Neuronal stem cell (in vitro differentiated cells): Measurements from ENCODE around the gene AGPAT2.

Experiments
- DNase-seq: peaks from one replicate; pipeline ENCODE4 v3.0.0-alpha.2; 2013; ENCODE audit warnings: low spot score
- H2AFZ ChIP-seq: one replicate; pipeline ENCODE4 v1.6.1; 2013; ENCODE audit warnings: mild to moderate bottlenecking, low read length, inconsistent platforms
- H2AK5ac ChIP-seq: 2 replicates; pipeline ENCODE4 v1.6.1; 2013; ENCODE audit warnings: low read depth, mild to moderate bottlenecking, inconsistent platforms, low read length, moderate library complexity, mixed read lengths
- H2BK120ac ChIP-seq: 2 replicates; pipeline ENCODE4 v1.6.1; 2013; ENCODE audit warnings: low read depth, mild to moderate bottlenecking, inconsistent platforms, low read length, moderate library complexity, mixed read lengths
- H2BK12ac ChIP-seq: one replicate; pipeline ENCODE4 v1.6.1; 2013; ENCODE audit warnings: low read length, inconsistent platforms
- H2BK15ac ChIP-seq: 2 replicates; pipeline ENCODE4 v1.6.1; 2013; ENCODE audit warnings: mild to moderate bottlenecking, low read length, inconsistent platforms, mixed read lengths
- H2BK5ac ChIP-seq: one replicate; pipeline ENCODE4 v1.6.1; 2013; ENCODE audit warnings: inconsistent platforms, mild to moderate bottlenecking, low read length, moderate library complexity
- H3K14ac ChIP-seq: one replicate; pipeline ENCODE4 v1.6.1; 2013; ENCODE audit warnings: low read length, inconsistent platforms
- H3K18ac ChIP-seq: 2 replicates; pipeline ENCODE4 v1.6.1; 2013; ENCODE audit warnings: low read length, inconsistent platforms
- H3K23ac ChIP-seq: 2 replicates; pipeline ENCODE4 v1.6.1; 2013; ENCODE audit warnings: low read depth, mild to moderate bottlenecking, mixed read lengths, low read length, inconsistent platforms; ENCODE audit not compliant: poor library complexity
- H3K27ac ChIP-seq: replicated peaks from 3 replicates; pipeline ENCODE4 v1.5.1; 2013; ENCODE audit warnings: low read length, inconsistent platforms
- H3K27me3 ChIP-seq, 3 experiments: 2 replicates each; pipeline ENCODE4 v1.6.1; 2013; ENCODE audit warnings: low read length in 3 of 3, mild to moderate bottlenecking in 2 of 3, inconsistent platforms in 1 of 3, low read depth in 1 of 3, mixed read lengths in 1 of 3, moderate library complexity in 1 of 3; ENCODE audit not compliant: control insufficient read depth in 3 of 3, insufficient read depth in 3 of 3
- H3K36me3 ChIP-seq, 2 donors: replicated peaks in 1 of 2; 2 replicates each; pipeline ENCODE4 v1.6.1; 2013; ENCODE audit warnings: low read length in 2 of 2; ENCODE audit not compliant: control insufficient read depth in 2 of 2, insufficient read depth in 2 of 2
- H3K4ac ChIP-seq: 2 replicates; pipeline ENCODE4 v1.6.1; 2013; ENCODE audit warnings: inconsistent platforms, mild to moderate bottlenecking, low read length, moderate library complexity
- H3K4me1 ChIP-seq, 2 donors: 1 replicate in 1 of 2; 2 replicates in 1 of 2; pipeline ENCODE4 v1.6.1; 2013; ENCODE audit warnings: low read length in 2 of 2, low read depth in 1 of 2; ENCODE audit not compliant: control insufficient read depth in 2 of 2, insufficient read depth in 1 of 2
- H3K4me2 ChIP-seq: one replicate; pipeline ENCODE4 v1.6.1; 2013; ENCODE audit warnings: mild to moderate bottlenecking, low read length, inconsistent platforms; ENCODE audit not compliant: insufficient read depth, poor library complexity, severe bottlenecking
- H3K4me3 ChIP-seq, 2 donors: 2 replicates each; pipeline ENCODE4 v1.5.1; 2013; ENCODE audit warnings: low read length in 2 of 2, mild to moderate bottlenecking in 2 of 2, inconsistent platforms in 1 of 2, moderate library complexity in 1 of 2
- H3K79me1 ChIP-seq: one replicate; pipeline ENCODE4 v1.6.1; 2013; ENCODE audit warnings: low read depth, mild to moderate bottlenecking, inconsistent platforms, low read length, moderate library complexity
- H3K9ac ChIP-seq: one replicate; pipeline ENCODE4 v1.6.1; 2013; ENCODE audit warnings: mild to moderate bottlenecking, low read depth, low read length, inconsistent platforms; ENCODE audit not compliant: poor library complexity
- H3K9me3 ChIP-seq, 2 donors: replicated peaks in 1 of 2; 2 replicates each; pipeline versions ENCODE3 to v1.6.1; 2013; ENCODE audit warnings: low read length in 2 of 2, mild to moderate bottlenecking in 2 of 2, inconsistent platforms in 1 of 2, low read depth in 1 of 2, mixed read lengths in 1 of 2, moderate library complexity in 1 of 2; ENCODE audit not compliant: control insufficient read depth in 2 of 2, insufficient read depth in 1 of 2
- H4K8ac ChIP-seq: one replicate; pipeline ENCODE4 v1.6.1; 2013; ENCODE audit warnings: low read depth, mild to moderate bottlenecking, inconsistent platforms, low read length, moderate library complexity
- H4K91ac ChIP-seq: one replicate; pipeline ENCODE4 v1.6.1; 2013; ENCODE audit warnings: low read length, low read depth, mild to moderate bottlenecking, inconsistent platforms; ENCODE audit not compliant: poor library complexity
- WGBS, 2 donors: extraction: QIAGEN DNeasy Blood & Tissue Kit; methylation state at CpG; one replicate each; pipeline ENCODE4 v1.1.7; 2013; ENCODE audit warnings: missing lambda C conversion rate in 2 of 2, mixed read lengths in 1 of 2; ENCODE audit not compliant: insufficient read length in 2 of 2, insufficient replicate concordance in 1 of 2; ENCODE audit errors: extremely low coverage in 2 of 2; 5-methylcytosine and 5-hydroxymethylcytosine counted together

Gene AGPAT2

DNA sequence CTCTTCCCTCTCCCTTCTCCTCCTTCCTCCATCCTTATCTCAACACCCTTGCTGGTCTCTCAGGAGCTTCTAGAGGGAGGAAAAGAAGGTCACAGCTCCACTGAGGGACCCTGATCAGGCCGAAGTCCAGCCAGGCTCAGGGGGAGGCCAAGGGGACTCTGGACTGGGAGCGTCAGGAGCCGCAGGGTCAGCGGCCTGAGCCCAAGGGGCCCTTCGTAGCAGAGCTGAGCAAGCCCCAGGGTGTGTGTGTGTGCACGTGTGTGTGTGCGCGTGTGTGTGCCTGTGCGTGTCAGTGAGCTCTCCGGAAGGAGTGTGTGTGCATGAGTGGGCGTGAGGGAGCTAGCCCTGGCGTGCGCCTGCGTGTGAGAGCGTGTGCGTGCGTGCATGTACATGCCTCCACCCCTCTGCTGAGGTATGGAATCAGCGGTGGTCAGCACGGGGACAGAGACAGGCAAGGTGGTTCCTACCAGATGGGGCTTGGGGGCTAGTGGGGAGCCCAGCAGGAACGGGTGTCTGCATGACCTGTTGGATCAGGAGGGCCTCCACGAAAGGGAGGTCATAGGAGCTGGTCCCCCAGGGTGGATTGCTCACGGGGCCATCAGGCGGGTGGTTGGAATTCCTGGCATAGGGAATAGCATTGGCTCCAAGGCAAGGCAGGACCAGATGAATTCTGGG lies 10.0 kb upstream of the AGPAT2 start:
- H4K91ac ChIP-seq: no peak overlapping the region
- H2BK15ac ChIP-seq: peak overlapping the region; percentile 23
- H4K8ac ChIP-seq: no peak overlapping the region
- peak overlapping the region in 1 of 2 donors; percentile 23 for H3K4me3 ChIP-seq
- H3K18ac ChIP-seq: peak overlapping the region; percentile 81
- H3K27ac ChIP-seq: no peak overlapping the region
- H3K4me1 ChIP-seq: peaks cover 9 to 18% of the 10 kb centered on the region in 2 donors
- H2BK5ac ChIP-seq: no peak overlapping the region
- H3K27me3 ChIP-seq: peaks cover 0 to 29% (median 9%) of the 10 kb centered on the region in 3 experiments
- H2BK12ac ChIP-seq: peak overlapping the region; percentile 76
- H3K4ac ChIP-seq: no peak overlapping the region
- no peak overlapping the region for H3K14ac ChIP-seq
- H3K4me2 ChIP-seq: no peak overlapping the region
- no peak overlapping the region for H2AFZ ChIP-seq
- no CpG with 5 or more reads among the region's 23 CpGs for WGBS, 2 donors
- H3K79me1 ChIP-seq: peaks cover 2% of the 10 kb centered on the region
- no peak overlapping the region for H2BK120ac ChIP-seq
- peak overlapping the region; percentile 56 for H3K23ac ChIP-seq
- H2AK5ac ChIP-seq: peak overlapping the region; percentile 77
- peak overlapping the region; percentile 75 for H3K9ac ChIP-seq
- no peaks in the 10 kb centered on the region for H3K36me3 ChIP-seq
- no peaks in the 10 kb centered on the region for H3K9me3 ChIP-seq
- DNase-seq: no peak

GRCh38 chr9:136696502-136696901 lies 9.2 kb upstream of the AGPAT2 start:
- Histone ChIP-seq H2AFZ (no peak overlapping the region), H3K27me3 (peaks cover 0 to 34% (median 6%) of the 10 kb centered on the region in 3 experiments), H3K18ac (peak overlapping the region; percentile 70), H3K36me3 (no peaks in the 10 kb centered on the region), H3K23ac (no peak overlapping the region), H2AK5ac (peak overlapping the region; percentile 81), H3K9me3 (no peaks in the 10 kb centered on the region), H3K14ac (peak overlapping the region; percentile 94), H3K4me3 (no peak overlapping the region), H4K8ac (no peak overlapping the region), H4K91ac (no peak overlapping the region), H2BK12ac (peak overlapping the region; percentile 46), H3K9ac (peak overlapping the region; percentile 4), H3K4me1 (peaks cover 13 to 22% of the 10 kb centered on the region in 2 donors), H2BK120ac (no peak overlapping the region), H3K4ac (no peak overlapping the region), H2BK5ac (peak overlapping the region; percentile 82), H3K27ac (no peak overlapping the region), H3K79me1 (peaks cover 5% of the 10 kb centered on the region), H2BK15ac (peak overlapping the region; percentile 81), H3K4me2 (no peak overlapping the region)
- DNase-seq: no peak
- no CpG with 5 or more reads among the region's 9 CpGs for WGBS, 2 donors

DNA sequence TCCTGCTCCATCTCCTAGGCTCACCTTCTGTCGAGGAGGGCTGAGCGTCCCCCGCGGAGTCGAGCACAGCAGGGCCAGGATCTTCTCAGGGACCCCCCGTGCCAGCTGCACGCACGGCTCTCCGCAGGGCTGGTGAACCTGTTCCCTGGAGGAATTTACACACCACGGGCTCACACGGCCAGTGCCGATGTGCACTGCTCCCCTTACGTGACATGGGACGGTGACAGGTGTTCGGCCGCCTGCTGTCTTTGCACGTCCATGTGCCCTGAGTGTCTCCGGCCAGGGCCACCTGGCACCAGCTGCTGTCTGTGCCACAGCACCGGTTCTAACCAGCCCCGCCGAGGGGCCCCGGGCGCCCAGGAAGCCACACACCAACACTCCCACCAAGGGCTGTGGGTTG lies 8.7 kb upstream of the AGPAT2 start:
- peak overlapping the region; percentile 73 for H3K23ac ChIP-seq
- no peaks in the 10 kb centered on the region for H3K9me3 ChIP-seq
- peaks cover 0 to 35% (median 2%) of the 10 kb centered on the region in 3 experiments for H3K27me3 ChIP-seq
- H3K9ac ChIP-seq: no peak overlapping the region
- H4K8ac ChIP-seq: no peak overlapping the region
- no peak overlapping the region for H2AFZ ChIP-seq
- H3K18ac ChIP-seq: peak overlapping the region; percentile 70
- DNase-seq: no peak
- peak overlapping the region; percentile 81 for H2BK15ac ChIP-seq
- H3K4me2 ChIP-seq: no peak overlapping the region
- H3K36me3 ChIP-seq: no peaks in the 10 kb centered on the region
- H3K27ac ChIP-seq: no peak overlapping the region
- H3K79me1 ChIP-seq: peaks cover 5% of the 10 kb centered on the region
- H2AK5ac ChIP-seq: peak overlapping the region; percentile 81
- H2BK120ac ChIP-seq: no peak overlapping the region
- peaks cover 16 to 22% of the 10 kb centered on the region in 2 donors for H3K4me1 ChIP-seq
- no CpG with 5 or more reads among the region's 23 CpGs for WGBS, 2 donors
- H4K91ac ChIP-seq: no peak overlapping the region
- no peak overlapping the region for H3K4me3 ChIP-seq
- H2BK12ac ChIP-seq: peak overlapping the region; percentile 46
- peak overlapping the region; percentile 23 for H3K4ac ChIP-seq
- peak overlapping the region; percentile 63 for H3K14ac ChIP-seq
- H2BK5ac ChIP-seq: peak overlapping the region; percentile 82

- Histone ChIP-seq H3K27me3 (peaks cover 0 to 39% (median 0%) of the 10 kb centered on the region in 3 experiments), H3K36me3 (no peaks in the 10 kb centered on the region), H3K79me1 (peaks cover 5% of the 10 kb centered on the region), H2AK5ac (peak overlapping the region; percentile 56), H3K14ac (peak overlapping the region; percentile 63), H3K4me2 (no peak overlapping the region), H2BK120ac (no peak overlapping the region), H3K9me3 (no peaks in the 10 kb centered on the region), H3K4ac (no peak overlapping the region), H4K91ac (no peak overlapping the region), H3K4me1 (peaks cover 15 to 22% of the 10 kb centered on the region in 2 donors), H3K18ac (no peak overlapping the region), H2BK12ac (peak overlapping the region; percentile 46), H2AFZ (no peak overlapping the region), H3K23ac (peak overlapping the region; percentile 73), H2BK15ac (peak overlapping the region; percentile 81), H3K9ac (no peak overlapping the region), H2BK5ac (peak overlapping the region; percentile 82), H4K8ac (no peak overlapping the region), H3K4me3 (no peak overlapping the region), H3K27ac (no peak overlapping the region)
- WGBS, 2 donors: no CpG with 5 or more reads among the region's 10 CpGs
- DNase-seq: no peak
Measured at GRCh38 chr9:136695435-136695895, 8.2 kb upstream of the AGPAT2 start.
